Stimulated activated CD4-positive, alpha-beta T cell treated with anti-CD3 and anti-CD28 coated beads, Interleukin-4, amount 100 ng/mL, for 48 hours (primary cell): Measurements from ENCODE around the gene ARHGEF37.

ENCODE experiments used
- DNase-seq, 2 donors: peaks; one replicate each; pipeline ENCODE4 v3.0.0-alpha.2; 2020; ENCODE audit warnings: low read depth in 2 of 2

ARHGEF37 gene

DNA sequence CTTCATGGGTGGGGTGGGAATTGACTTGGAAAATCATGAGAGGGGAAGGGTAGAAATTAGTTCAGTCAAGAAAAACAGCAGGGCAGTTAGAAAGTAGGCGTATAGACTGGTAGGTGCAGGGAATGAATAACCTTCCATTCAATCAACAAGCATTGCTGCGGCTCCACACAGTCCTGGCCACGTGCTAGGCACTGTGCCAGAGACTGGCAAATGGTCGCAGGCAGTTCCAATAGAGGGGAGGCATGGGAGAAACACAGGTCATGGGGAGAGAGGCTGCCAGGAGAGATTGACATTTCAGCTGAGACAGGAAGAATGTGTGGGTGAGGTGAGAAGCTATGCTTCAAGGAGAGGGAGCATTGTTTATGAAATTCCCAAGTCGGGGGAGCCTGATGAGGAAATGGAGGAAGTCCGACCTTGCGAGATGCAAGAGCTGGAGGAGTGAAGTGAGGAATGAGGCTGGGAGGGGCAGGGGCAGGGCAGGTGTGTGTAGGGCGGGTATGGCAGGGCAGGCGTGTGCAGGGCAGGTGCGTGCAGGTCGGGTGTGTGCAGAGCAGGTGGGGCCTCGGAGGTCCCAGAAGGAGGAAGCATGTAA is 94.4 kb downstream of the ARHGEF37 start:
- no peak for DNase-seq

DNA sequence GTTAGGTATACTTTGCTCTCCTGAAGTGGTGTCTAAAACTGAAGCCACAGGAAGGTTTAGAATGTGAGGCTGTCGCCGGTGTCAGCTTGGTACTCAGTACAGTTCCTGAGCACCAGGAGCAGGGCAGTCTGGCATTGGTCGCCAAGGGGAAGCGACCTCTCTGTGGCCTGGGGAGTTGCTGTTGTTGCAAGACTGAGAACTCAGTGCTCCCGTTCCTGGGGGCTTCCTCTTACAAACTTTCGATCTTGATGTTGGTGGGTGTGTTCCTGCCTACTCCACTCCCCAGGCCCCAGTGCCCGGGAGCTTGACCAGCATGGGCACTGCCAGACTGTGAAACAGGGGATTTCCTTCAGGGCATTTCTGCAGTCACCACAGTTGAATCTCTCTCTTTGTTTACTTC is 96.4 kb downstream of the ARHGEF37 start:
- DNase-seq = no peak

DNA sequence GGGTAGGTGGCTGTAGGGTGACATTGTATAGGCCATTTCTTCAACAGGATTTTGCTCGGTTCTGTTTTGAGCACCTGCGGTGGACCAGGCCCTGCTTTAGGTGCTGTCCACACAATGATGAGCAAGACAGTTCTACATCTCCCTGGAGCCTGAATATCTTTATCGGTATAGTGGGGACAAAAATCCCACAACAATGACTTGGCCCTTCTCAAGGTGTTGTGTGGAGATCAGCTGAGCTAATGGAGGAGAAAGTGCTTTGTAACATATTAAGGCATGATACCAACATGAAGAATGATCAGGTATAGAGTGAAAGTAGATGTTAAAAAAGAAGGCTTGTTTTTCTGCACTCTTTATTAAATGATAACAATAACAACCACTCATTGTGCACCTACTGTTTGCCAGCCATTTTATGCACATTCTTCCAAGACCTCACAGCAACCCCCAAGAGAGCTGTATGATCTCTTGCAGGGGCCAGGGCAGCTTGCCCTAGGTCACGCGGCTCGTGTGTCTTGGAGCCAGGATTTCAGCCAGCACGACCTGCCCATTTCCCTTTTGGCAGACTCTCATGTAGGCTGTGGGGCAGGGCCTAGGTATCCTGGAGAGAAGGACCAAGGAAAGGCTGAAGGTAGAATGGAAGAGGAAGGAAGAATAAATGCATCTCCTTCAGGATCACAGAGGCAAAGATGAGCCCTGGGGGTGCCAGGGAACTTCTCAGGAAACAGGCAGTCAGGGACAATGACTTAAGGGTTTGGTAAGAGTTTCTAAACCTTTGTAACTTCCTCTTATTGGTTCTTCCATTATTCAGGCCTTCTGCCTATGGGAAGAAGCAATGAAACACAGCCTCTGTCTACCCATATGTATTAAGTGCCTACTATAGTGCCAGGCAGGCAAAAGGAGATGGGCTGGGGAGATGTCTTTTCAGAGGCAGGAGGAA is 98.8 kb downstream of the ARHGEF37 start:
- no peak for DNase-seq

DNA sequence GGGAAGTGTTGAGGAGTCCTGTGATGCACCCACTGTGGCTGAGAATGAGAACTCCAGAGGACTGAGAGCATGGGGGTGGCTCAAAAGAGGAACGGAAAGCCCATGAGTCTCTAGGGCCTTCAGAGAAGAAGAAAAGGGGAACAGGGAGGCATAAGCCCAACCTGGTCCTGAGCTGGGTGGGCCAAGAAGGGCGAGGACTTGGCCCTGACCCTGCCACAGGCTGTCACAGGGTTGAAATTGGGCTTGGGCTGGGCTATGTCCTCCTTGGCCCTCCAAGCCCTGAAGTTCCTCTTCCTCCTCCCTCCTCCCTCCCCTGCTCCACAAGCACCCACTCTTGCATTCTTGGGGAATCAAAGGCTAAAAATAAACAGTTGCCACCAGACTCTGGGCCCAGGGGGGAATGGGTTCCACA is 99.5 kb downstream of the ARHGEF37 start:
- DNase-seq = no peak

DNA sequence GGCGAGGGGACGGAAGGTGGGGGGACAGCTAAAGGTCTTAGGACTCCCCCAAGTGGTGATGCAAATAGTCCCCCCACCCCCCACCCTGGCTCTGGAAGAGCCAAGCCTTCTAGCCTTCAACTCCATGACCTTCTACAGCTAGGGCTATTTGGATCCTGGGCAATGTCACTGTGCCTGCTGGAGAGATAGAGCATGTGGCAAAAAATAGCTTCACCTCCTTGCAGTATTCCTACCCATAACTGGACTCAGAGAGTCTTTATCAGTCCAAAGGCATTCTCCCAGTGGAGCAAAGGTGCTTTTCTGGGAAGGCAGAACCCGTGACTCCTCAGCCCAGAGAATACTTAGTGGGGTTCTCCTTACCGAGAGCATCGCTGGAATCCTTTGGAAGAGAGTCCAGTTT is 100.0 kb downstream of the ARHGEF37 start:
- no peak for DNase-seq

DNA sequence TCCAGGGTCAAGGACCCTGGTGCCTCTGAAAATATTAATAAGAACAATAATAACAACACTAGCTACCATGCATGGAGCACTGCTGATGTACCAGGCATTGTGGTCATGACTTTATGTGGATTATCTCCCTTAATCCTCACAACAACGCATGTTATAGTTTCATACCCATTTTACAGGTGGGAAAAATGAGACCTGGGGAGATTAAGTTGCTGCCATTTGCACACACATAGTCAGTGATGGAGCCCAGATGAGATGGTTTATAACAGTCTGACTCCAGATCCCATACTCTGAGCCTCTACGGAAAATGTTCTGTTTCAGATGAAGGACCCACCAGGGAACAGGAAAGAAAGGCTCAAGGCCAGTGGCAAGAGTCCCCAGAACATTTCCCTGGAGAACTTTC is 100.6 kb downstream of the ARHGEF37 start:
- DNase-seq = no peak

DNA sequence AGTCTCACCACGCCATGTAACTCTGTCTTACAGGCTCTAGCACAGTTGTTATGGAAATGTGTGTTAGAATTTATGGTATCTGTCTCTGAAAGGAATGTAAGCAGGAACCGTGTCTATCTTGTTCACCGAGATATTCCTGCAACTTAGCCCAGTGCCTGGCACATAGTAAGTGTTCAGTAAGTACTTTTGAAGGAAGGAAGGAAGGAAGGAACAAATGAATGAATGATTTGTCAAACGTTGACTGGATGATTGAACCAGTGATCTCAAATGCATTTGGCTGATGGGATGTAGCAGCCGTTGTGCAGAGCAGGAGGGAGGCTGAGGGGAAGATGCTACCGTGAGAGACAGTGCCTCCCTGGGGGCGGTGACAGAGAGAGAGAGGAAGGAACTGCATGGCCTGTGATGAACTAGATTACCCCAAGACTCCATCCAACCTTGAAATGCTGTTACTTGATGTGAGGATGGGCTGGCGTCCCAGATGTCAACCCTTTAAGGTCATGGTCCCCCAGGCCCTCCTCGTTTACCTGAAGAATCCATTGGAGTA is 101.3 kb downstream of the ARHGEF37 start:
- no peak for DNase-seq

DNA sequence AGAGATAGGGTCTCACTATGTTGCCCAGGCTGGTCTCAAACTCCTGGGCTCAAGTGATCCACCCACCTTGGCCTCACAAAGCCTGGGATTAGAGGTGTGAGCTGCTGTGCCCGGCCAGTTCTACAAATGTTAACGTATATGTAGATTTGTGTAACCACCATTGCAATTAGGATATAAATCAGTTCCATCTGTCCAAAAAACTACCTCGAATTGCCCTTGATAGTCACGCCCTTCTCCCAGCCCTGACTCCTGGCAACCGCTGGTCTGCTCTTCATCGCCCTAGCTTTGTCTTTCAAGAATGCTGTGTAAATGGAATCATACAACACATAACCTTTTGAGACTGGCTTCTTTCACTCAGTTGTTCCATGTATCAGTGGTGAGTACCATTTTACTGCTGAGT is 102.7 kb downstream of the ARHGEF37 start:
- DNase-seq = no peak

DNA sequence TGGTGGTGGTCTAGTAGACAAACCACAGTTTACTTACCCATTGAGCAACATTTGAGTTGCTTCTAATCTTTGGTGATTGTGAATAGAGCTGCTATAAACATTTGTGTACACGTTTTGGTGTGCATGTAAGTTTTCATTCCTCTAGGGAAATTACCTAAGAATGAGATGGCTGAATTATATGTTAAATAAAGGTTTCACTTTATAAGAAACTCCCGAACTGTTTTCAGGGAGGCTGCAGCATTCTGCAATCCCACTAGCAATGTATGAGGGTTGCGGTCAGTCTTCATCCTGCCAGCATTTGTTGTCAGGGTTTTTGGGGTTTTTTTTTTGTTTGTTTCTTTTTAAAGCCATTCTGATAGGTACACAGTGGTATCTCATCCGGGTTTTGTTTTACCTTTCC is 103.1 kb downstream of the ARHGEF37 start:
- no peak for DNase-seq
